Panc1 (cell line): ENCODE results near the gene AMZ1. TPM values are rescaled to one million over a fixed set of nuclear protein-coding genes. Genes with fewer than 3 reads are reported as not detected.

Experiments used
- ATAC-seq: fragments of 200-7000 bp; cut with Tn5 transposase; 2 replicates; pipeline ENCODE4 v1.9.1; 2020; ENCODE audit warnings: mild to moderate bottlenecking, moderate library complexity
- BruUV-seq: library from RNA; stranded (reverse); fragments of 400-500 nt; replicated peaks from 2 replicates; lab custom pipeline; 2021; lab: Mats Ljungman, UMichigan
- CTCF ChIA-PET: fragments of 300-600 bp; sonication (Branson Sonifier 250); formaldehyde crosslinking; loops from one replicate; lab custom pipeline; 2022; ENCODE audit warnings: antibody characterized with exemption; lab: Charles Lee
- POLR2A ChIA-PET: fragments of 300-600 bp; sonication (Branson Sonifier 250); formaldehyde crosslinking; loops from one replicate; lab custom pipeline; 2022; ENCODE audit warnings: antibody characterized with exemption; lab: Charles Lee
- DNase-seq: peaks from one replicate; pipeline ENCODE4 v3.0.0-alpha.2; 2010; ENCODE audit warnings: low read depth, low spot score
- H3K27ac ChIP-seq: 2 replicates; pipeline ENCODE4 v1.5.1; 2011; ENCODE audit warnings: mild to moderate bottlenecking, low read length, inconsistent platforms
- H3K27me3 ChIP-seq: fragments of 200-500 bp; sonication (Bioruptor generic); 2 replicates; pipeline ENCODE4 v1.6.0; 2014; ENCODE audit warnings: low read length, inconsistent platforms; ENCODE audit not compliant: control insufficient read depth, insufficient read depth
- H3K36me3 ChIP-seq: fragments of 200-500 bp; sonication (Bioruptor generic); 2 replicates; pipeline ENCODE4 v1.5.1; 2014; ENCODE audit warnings: inconsistent platforms, mild to moderate bottlenecking, low read length, moderate library complexity; ENCODE audit not compliant: control insufficient read depth, insufficient read depth
- H3K4me1 ChIP-seq: 2 replicates; pipeline ENCODE4 v1.5.1; 2011; ENCODE audit warnings: inconsistent platforms, mild to moderate bottlenecking, low read length, moderate library complexity; ENCODE audit not compliant: control insufficient read depth, insufficient read depth
- H3K4me3 ChIP-seq, 2 experiments: 2 replicates each; pipeline ENCODE4 v1.5.1; 2011 to 2012; ENCODE audit warnings: low read depth in 2 of 2, low read length in 2 of 2, mild to moderate bottlenecking in 2 of 2, inconsistent platforms in 1 of 2, moderate library complexity in 1 of 2
- H3K9me3 ChIP-seq: fragments of 200-500 bp; sonication (Bioruptor generic); 2 replicates; pipeline ENCODE4 v1.5.1; 2014; ENCODE audit warnings: low read depth, mild to moderate bottlenecking, inconsistent platforms, low read length, moderate library complexity; ENCODE audit not compliant: control insufficient read depth, insufficient read depth
- POLR2AphosphoS5 ChIP-seq: IDR thresholded peaks from 2 replicates; pipeline ENCODE4 v1.6.1; 2012; ENCODE audit warnings: mild to moderate bottlenecking, low read depth, low read length, moderate library complexity
- SIN3A ChIP-seq: IDR thresholded peaks from 2 replicates; pipeline ENCODE4 v1.6.1; 2012; ENCODE audit warnings: low read depth, mild to moderate bottlenecking, low read length, moderate library complexity, borderline replicate concordance; ENCODE audit not compliant: insufficient read depth
- TCF7L2 ChIP-seq: IDR thresholded peaks from 2 replicates; pipeline ENCODE4 v1.6.1; 2011; ENCODE audit warnings: mild to moderate bottlenecking, low read depth, low read length, inconsistent platforms
- in situ Hi-C: cut with HindIII; loops from 2 replicates; pipeline ENCODE4 v1.10.0; 2016; ENCODE audit warnings: low sequenced_read_pairs, low pct_unique_long_range_greater_than_20kb
- intact Hi-C: fragments of 100-400 bp; cut with micrococcal nuclease; formaldehyde crosslinking; loops from one replicate; pipeline ENCODE4 v1.10.0; 2022; ENCODE audit not compliant: unreplicated experiment
- total RNA-seq: library from RNA; stranded (reverse); gene quantifications from one replicate; pipeline ENCODE4 v1.2.1, GENCODE V29; 2021; ENCODE audit not compliant: unreplicated experiment
- TF ChIP-seq, protein P1 (sequence below), 2 experiments: IDR thresholded peaks; 2 replicates each; pipeline ENCODE4 v1.6.1; 2011 to 2012; ENCODE audit warnings: low read depth in 2 of 2, control low read depth in 1 of 2, low read length in 1 of 2, mild to moderate bottlenecking in 1 of 2, moderate library complexity in 1 of 2; ENCODE audit not compliant: insufficient read depth in 1 of 2
- TF ChIP-seq, protein P2 (sequence below): fragments of 450-650 bp; IDR thresholded peaks from 2 replicates; pipeline ENCODE4 v1.5.1; 2017; ENCODE audit warnings: mild to moderate bottlenecking

Gene AMZ1
- total RNA-seq, 1 experiment from 2014 or later, result 0.57 TPM

DNA sequence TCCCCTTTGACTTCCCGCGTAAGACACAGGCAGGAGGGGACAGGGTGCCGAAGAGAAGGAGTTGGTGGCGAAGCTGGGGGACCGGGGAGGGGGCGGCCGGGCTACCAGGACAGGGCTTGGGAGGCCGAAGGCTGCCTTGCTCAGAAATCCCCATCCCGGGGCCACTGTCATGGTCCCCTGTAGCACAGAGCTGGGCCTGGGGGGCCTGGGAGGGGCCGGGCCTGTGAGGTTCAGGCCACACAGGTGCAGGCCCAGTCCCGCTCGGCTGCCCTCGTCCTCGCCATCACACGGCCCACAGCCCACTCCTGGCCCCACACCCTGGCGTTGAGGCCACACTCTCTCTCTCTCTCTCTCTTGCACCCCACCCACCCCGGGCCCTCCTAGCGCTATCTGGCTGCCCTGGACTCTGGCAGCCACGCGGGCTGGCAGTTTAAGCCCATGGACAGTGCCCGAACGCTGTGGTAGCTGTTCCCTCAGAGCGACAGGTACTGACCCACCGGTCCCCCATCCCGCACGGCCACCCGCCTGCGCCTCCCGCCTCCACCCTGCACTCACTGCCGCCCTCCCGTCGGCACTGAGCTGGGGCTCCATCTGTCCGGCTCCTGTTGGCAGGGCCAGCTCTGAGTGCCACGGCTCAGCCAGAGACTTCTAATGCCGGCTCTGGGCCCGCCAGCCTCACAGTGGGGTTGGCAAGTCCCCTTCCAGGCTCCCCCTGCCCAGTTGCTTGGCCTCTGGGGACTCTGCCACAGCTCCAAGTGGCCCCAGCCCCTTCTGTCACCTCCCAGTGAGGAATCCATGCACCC, 28.2 kb upstream of the AMZ1 start:
- ATAC-seq, result no peak
- no peak overlapping the region for H3K4me3 ChIP-seq
- in situ Hi-C loops (no loop called here), intact Hi-C loops (no loop called here)
- no peak for DNase-seq
- no peak overlapping the region for H3K27ac ChIP-seq
- ChIA-PET CTCF (no interaction called here), POLR2A (interaction anchor here (0.6 kb wide), 1 partner anchor 134 kb away, joined by 3 read pairs; no protein-coding TSS in a partner anchor)
- H3K4me1 ChIP-seq, result peaks cover 23% of the 10 kb centered on the region
- H3K27me3 ChIP-seq, result no peaks in the 10 kb centered on the region
- no peaks in the 10 kb centered on the region for H3K9me3 ChIP-seq
- no TSS peak for BruUV-seq
- TF ChIP-seq SIN3A (no peak), TCF7L2 (no peak), POLR2AphosphoS5 (no peak)
- TF ChIP-seq, protein P1, sequence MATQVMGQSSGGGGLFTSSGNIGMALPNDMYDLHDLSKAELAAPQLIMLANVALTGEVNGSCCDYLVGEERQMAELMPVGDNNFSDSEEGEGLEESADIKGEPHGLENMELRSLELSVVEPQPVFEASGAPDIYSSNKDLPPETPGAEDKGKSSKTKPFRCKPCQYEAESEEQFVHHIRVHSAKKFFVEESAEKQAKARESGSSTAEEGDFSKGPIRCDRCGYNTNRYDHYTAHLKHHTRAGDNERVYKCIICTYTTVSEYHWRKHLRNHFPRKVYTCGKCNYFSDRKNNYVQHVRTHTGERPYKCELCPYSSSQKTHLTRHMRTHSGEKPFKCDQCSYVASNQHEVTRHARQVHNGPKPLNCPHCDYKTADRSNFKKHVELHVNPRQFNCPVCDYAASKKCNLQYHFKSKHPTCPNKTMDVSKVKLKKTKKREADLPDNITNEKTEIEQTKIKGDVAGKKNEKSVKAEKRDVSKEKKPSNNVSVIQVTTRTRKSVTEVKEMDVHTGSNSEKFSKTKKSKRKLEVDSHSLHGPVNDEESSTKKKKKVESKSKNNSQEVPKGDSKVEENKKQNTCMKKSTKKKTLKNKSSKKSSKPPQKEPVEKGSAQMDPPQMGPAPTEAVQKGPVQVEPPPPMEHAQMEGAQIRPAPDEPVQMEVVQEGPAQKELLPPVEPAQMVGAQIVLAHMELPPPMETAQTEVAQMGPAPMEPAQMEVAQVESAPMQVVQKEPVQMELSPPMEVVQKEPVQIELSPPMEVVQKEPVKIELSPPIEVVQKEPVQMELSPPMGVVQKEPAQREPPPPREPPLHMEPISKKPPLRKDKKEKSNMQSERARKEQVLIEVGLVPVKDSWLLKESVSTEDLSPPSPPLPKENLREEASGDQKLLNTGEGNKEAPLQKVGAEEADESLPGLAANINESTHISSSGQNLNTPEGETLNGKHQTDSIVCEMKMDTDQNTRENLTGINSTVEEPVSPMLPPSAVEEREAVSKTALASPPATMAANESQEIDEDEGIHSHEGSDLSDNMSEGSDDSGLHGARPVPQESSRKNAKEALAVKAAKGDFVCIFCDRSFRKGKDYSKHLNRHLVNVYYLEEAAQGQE (IDR thresholded peaks at IDR 0.05; ENCODE audit: insufficient read depth in 1 of 2, low read depth in 2 of 2, low read length in 1 of 2), result no peak
- TF ChIP-seq, protein P2, sequence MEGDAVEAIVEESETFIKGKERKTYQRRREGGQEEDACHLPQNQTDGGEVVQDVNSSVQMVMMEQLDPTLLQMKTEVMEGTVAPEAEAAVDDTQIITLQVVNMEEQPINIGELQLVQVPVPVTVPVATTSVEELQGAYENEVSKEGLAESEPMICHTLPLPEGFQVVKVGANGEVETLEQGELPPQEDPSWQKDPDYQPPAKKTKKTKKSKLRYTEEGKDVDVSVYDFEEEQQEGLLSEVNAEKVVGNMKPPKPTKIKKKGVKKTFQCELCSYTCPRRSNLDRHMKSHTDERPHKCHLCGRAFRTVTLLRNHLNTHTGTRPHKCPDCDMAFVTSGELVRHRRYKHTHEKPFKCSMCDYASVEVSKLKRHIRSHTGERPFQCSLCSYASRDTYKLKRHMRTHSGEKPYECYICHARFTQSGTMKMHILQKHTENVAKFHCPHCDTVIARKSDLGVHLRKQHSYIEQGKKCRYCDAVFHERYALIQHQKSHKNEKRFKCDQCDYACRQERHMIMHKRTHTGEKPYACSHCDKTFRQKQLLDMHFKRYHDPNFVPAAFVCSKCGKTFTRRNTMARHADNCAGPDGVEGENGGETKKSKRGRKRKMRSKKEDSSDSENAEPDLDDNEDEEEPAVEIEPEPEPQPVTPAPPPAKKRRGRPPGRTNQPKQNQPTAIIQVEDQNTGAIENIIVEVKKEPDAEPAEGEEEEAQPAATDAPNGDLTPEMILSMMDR, result no peak
- peaks cover 3% of the 10 kb centered on the region; the same call in 1 of the 2 replicates for H3K36me3 ChIP-seq

DNA sequence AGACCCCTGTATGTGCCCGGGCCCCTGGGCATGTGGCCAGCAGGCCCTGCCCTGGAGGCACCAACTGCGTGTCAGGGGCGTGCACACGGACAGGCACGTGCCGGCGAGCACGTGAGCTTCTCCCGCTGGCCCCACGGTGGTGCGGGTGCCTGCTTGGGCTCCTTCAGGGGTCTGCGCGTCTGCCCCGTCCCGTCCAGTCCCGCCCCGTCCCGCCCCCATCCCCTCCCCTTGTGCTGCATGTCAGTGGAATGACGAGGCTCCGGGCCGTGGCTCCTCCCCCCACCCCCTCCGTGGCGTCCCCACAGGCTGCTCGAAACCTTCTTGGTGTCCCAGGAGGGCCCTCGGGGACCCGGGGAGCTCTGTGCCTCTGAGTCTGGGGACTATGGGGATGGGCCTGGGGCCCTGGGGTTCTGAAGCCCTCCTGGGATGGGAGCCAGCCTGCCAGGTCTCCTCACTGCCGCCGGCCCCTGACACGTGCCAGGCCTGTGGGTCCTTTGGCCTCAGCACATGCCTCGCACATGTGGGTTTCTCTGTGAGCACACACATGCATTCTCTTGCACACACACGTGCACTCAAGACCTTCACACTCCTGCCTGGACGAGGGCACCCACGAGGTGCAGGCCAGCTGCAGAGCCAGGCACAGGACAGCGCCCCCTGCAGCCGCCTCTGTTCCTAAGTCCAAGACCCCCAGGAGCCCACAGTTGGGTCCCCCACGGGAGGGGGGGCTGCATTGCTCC, 27.5 kb upstream of the AMZ1 start:
- intact Hi-C loops, result no loop called here
- H3K36me3 ChIP-seq, result peaks cover 3% of the 10 kb centered on the region; the same call in 1 of the 2 replicates
- POLR2A ChIA-PET, result interaction anchor here (0.6 kb wide), 1 partner anchor 135 kb away, joined by 3 read pairs; no protein-coding TSS in a partner anchor
- no peak overlapping the region for H3K27ac ChIP-seq
- TF ChIP-seq SIN3A, result no peak
- TF ChIP-seq, protein P2, result peak; percentile 85; the same call in 1 of the 2 replicates
- no peaks in the 10 kb centered on the region for H3K27me3 ChIP-seq
- H3K9me3 ChIP-seq, result no peaks in the 10 kb centered on the region
- CTCF ChIA-PET, result interaction anchor here (0.6 kb wide), 1 partner anchor 28 kb away, joined by 3 read pairs; no protein-coding TSS in a partner anchor
- BruUV-seq, result no TSS peak
- in situ Hi-C loops, result no loop called here
- DNase-seq (no peak), ATAC-seq (no peak)
- H3K4me1 ChIP-seq, result peaks cover 23% of the 10 kb centered on the region
- no peak overlapping the region for H3K4me3 ChIP-seq
